Activated CD8-positive, alpha-beta T cell treated with anti-CD3 and anti-CD28 coated beads for 36 hours (primary cell): ENCODE data around the gene HTD2. TPM values are rescaled to one million over a fixed set of nuclear protein-coding genes. Genes with fewer than 3 reads are reported as not detected.
A peak's percentile ranks its signal among the peaks of the same experiment; 100 is the strongest.

ENCODE experiments used
- ATAC-seq: fragments of 200-7000 bp; cut with Tn5 transposase; one replicate; pipeline ENCODE4 v1.10.0; 2021; ENCODE audit warnings: mild to moderate bottlenecking, moderate library complexity
- CTCF ChIA-PET: fragments of 350-600 bp; sonication (Branson Sonifier 250); formaldehyde crosslinking; loops from one replicate; lab custom pipeline; 2021; ENCODE audit warnings: antibody characterized with exemption; lab: Charles Lee
- POLR2A ChIA-PET: fragments of 350-600 bp; sonication (Branson Sonifier 250); formaldehyde crosslinking; loops from one replicate; lab custom pipeline; 2021; ENCODE audit warnings: antibody characterized with exemption; lab: Charles Lee
- DNase-seq: peaks from one replicate; pipeline ENCODE4 v3.0.0-alpha.2; 2020
- H3K27ac Mint-ChIP-seq: one replicate; pipeline ENCODE4 v1.8.0; 2021; ENCODE audit warnings: mild to moderate bottlenecking, mixed read lengths
- H3K27me3 Mint-ChIP-seq: one replicate; pipeline ENCODE4 v1.8.0; 2021; ENCODE audit warnings: mixed read lengths
- H3K36me3 Mint-ChIP-seq: one replicate; pipeline ENCODE4 v1.8.0; 2021; ENCODE audit warnings: low read depth, mixed read lengths
- H3K4me1 Mint-ChIP-seq: one replicate; pipeline ENCODE4 v1.8.0; 2021; ENCODE audit warnings: low read depth, mixed read lengths
- H3K4me3 Mint-ChIP-seq: one replicate; pipeline ENCODE4 v1.8.0; 2021; ENCODE audit warnings: mild to moderate bottlenecking, moderate library complexity, mixed read lengths
- H3K9me3 Mint-ChIP-seq: one replicate; pipeline ENCODE4 v1.8.0; 2021; ENCODE audit warnings: mixed read lengths
- intact Hi-C: fragments of 100-400 bp; cut with micrococcal nuclease; formaldehyde crosslinking; loops from one replicate; pipeline ENCODE4 v1.10.0; 2022
- total RNA-seq, 2 experiments: library from RNA; stranded (reverse); gene quantifications; one replicate each; pipeline ENCODE4 v1.2.3, GENCODE V29; 2021
- TF ChIP-seq, protein P1 (sequence below): fragments of 200-600 bp; IDR thresholded peaks from one replicate; pipeline ENCODE4 v1.8.0; 2022; ENCODE audit warnings: antibody characterized with exemption, mild to moderate bottlenecking

Gene HTD2
- total RNA-seq, 2 experiments from 2014 or later: 8.4 to 9.6 TPM

DNA sequence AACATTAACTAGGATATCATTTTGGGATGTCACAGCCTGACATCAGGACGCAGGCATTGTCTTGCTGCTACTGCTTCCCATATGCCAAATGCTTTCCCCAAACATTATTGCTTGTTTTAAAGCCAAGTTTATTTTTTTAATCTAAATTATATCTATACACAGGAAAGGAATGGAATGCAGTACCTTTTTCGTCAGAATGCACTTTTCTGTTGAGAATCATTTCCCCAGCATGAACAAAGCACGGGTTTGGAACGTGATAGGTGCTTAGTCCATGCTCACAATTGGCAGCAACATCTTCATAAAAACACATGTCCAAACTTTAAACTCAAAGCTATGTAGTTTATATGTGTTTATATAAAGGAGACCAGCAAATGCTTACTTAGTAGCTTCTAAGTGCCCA is 52.5 kb downstream of the HTD2 start:
- Mint-ChIP-seq H3K9me3 (no peaks in the 10 kb centered on the region), H3K27ac (no peak overlapping the region), H3K4me3 (no peak overlapping the region), H3K4me1 (peaks cover 20% of the 10 kb centered on the region), H3K36me3 (peaks cover 1% of the 10 kb centered on the region), H3K27me3 (no peaks in the 10 kb centered on the region)
- intact Hi-C loops: no loop called here
- TF ChIP-seq, protein P1, sequence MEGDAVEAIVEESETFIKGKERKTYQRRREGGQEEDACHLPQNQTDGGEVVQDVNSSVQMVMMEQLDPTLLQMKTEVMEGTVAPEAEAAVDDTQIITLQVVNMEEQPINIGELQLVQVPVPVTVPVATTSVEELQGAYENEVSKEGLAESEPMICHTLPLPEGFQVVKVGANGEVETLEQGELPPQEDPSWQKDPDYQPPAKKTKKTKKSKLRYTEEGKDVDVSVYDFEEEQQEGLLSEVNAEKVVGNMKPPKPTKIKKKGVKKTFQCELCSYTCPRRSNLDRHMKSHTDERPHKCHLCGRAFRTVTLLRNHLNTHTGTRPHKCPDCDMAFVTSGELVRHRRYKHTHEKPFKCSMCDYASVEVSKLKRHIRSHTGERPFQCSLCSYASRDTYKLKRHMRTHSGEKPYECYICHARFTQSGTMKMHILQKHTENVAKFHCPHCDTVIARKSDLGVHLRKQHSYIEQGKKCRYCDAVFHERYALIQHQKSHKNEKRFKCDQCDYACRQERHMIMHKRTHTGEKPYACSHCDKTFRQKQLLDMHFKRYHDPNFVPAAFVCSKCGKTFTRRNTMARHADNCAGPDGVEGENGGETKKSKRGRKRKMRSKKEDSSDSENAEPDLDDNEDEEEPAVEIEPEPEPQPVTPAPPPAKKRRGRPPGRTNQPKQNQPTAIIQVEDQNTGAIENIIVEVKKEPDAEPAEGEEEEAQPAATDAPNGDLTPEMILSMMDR: no peak
- ATAC-seq (no peak), DNase-seq (no peak)
- POLR2A ChIA-PET: no interaction called here
- CTCF ChIA-PET: no interaction called here

DNA sequence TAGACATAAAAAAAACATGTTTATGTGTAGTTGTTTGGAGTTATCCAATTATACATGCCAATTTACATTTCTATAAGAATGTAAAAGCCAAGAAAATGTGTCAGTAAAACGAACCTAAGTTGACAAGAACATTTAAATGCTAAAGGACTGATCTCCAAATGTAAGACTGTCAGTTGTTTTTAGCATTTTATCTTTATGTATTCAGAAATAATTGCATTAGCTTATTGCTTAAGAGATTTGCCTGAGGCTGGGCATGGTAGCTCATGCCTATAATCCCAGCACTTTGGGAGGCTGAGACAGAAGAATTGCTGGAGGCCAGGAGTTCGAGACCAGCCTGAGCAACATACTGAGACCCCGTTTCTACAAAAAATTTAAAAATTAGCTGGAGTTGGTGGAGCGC is 53.3 kb downstream of the HTD2 start:
- TF ChIP-seq, protein P1: no peak
- peaks cover 17% of the 10 kb centered on the region for H3K4me1 Mint-ChIP-seq
- no peak overlapping the region for H3K27ac Mint-ChIP-seq
- H3K9me3 Mint-ChIP-seq: no peaks in the 10 kb centered on the region
- H3K27me3 Mint-ChIP-seq: no peaks in the 10 kb centered on the region
- POLR2A ChIA-PET: no interaction called here
- ATAC-seq (no peak), DNase-seq (no peak)
- intact Hi-C loops: no loop called here
- CTCF ChIA-PET: interaction anchor here (1.1 kb wide), 1 partner anchor 217 kb away, joined by 3 read pairs; no protein-coding TSS in a partner anchor
- H3K36me3 Mint-ChIP-seq: peaks cover 3% of the 10 kb centered on the region
- no peak overlapping the region for H3K4me3 Mint-ChIP-seq

GRCh38 chr3:58361866-58362265 is 55.5 kb downstream of the HTD2 start:
- TF ChIP-seq, protein P1: no peak
- peaks cover 4% of the 10 kb centered on the region for H3K36me3 Mint-ChIP-seq
- no peaks in the 10 kb centered on the region for H3K9me3 Mint-ChIP-seq
- DNase-seq (no peak), ATAC-seq (no peak)
- POLR2A ChIA-PET: no interaction called here
- intact Hi-C loops: no loop called here
- H3K4me3 Mint-ChIP-seq: no peak overlapping the region
- CTCF ChIA-PET: no interaction called here
- H3K27ac Mint-ChIP-seq: no peak overlapping the region
- H3K4me1 Mint-ChIP-seq: peaks cover 32% of the 10 kb centered on the region
- no peaks in the 10 kb centered on the region for H3K27me3 Mint-ChIP-seq

DNA sequence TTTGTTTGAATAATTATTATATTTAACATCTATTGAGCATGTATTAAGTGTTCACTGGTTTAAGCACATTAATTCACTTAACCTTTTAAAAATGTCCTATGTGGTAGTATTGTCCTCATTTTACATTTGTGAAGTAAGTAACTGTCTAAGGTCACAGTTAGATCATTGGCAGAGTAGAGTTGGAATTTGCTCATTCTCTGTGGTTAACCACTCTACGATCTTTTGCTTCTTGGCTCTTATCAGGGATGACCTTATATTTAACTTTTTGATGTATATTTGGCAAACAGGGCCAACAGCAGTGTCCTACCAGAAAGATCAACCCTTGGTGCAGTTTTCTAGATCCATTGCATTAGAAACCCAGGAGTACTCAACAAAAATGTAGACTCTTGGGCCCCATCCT is 60.4 kb downstream of the HTD2 start:
- TF ChIP-seq, protein P1: no peak
- peaks cover 10% of the 10 kb centered on the region for H3K36me3 Mint-ChIP-seq
- POLR2A ChIA-PET: interaction anchor here (1.2 kb wide), 1 partner anchor 45 kb away, joined by 3 read pairs; no protein-coding TSS in a partner anchor
- intact Hi-C loops: no loop called here
- ATAC-seq (peak; percentile 51), DNase-seq (no peak)
- no peak overlapping the region for H3K4me3 Mint-ChIP-seq
- peaks cover 23% of the 10 kb centered on the region for H3K4me1 Mint-ChIP-seq
- no peak overlapping the region for H3K27ac Mint-ChIP-seq
- no peaks in the 10 kb centered on the region for H3K27me3 Mint-ChIP-seq
- CTCF ChIA-PET: interaction anchor here (1.1 kb wide), 1 partner anchor 11 kb away, joined by 3 read pairs; no protein-coding TSS in a partner anchor
- H3K9me3 Mint-ChIP-seq: no peaks in the 10 kb centered on the region

- Mint-ChIP-seq H3K4me3 (no peak overlapping the region), H3K36me3 (peaks cover 13% of the 10 kb centered on the region), H3K9me3 (no peaks in the 10 kb centered on the region), H3K27ac (no peak overlapping the region), H3K4me1 (peaks cover 23% of the 10 kb centered on the region), H3K27me3 (no peaks in the 10 kb centered on the region)
- no peak for DNase-seq
- CTCF ChIA-PET: interaction anchor here (0.9 kb wide), 1 partner anchor 63 kb away, joined by 3 read pairs; the partner anchor contains the start of genes HTD2 and RPP14
- intact Hi-C loops: no loop called here
- TF ChIP-seq, protein P1: no peak
- POLR2A ChIA-PET: no interaction called here
- no peak for ATAC-seq
Measured at GRCh38 chr3:58369038-58369437, 62.7 kb downstream of the HTD2 start.

Other genes with a start within 250 kb of the HTD2 start
- not detected for gene DNASE1L3, start 95.5 kb upstream of the HTD2 start, total RNA-seq
- 1 to 10 TPM; 3.3 to 3.7 TPM for gene ABHD6, start 68.7 kb upstream of the HTD2 start, total RNA-seq
- gene RPP14, start 275 bp upstream of the HTD2 start, total RNA-seq: 10 to 100 TPM; 16.1 to 18.0 TPM
- gene PXK, start 26.4 kb downstream of the HTD2 start, total RNA-seq: 10 to 100 TPM; 22.2 to 23.6 TPM
- gene PDHB, start 127.3 kb downstream of the HTD2 start, total RNA-seq: 10 to 100 TPM; 53.9 to 58.8 TPM
- 1 to 10 TPM; 5.6 to 5.8 TPM for gene KCTD6, start 185.6 kb downstream of the HTD2 start, total RNA-seq
- gene ACOX2, start 230.7 kb downstream of the HTD2 start, total RNA-seq: not detected